Large intestine (tissue), 3 donors: Measurements from ENCODE around the gene TBKBP1. TPM values are rescaled to one million over a fixed set of nuclear protein-coding genes. Genes with fewer than 3 reads are reported as not detected.
"Not testable (repeated sequence)": the region's sequence is repeated elsewhere in the genome, so short reads cannot be mapped to it uniquely, and the experiment has no call there.

Source experiments
- DNase-seq, 2 donors: peaks; one replicate each; pipeline versions ENCODE4 v3.0.0 to v3.0.0-alpha.2; 2013
- H3K27ac ChIP-seq: one replicate; pipeline ENCODE4 v1.5.1; 2013; ENCODE audit warnings: low read length
- H3K27me3 ChIP-seq: 2 replicates; pipeline ENCODE4 v1.6.1; 2013; ENCODE audit warnings: low read length; ENCODE audit not compliant: control insufficient read depth, insufficient read depth
- H3K36me3 ChIP-seq: 2 replicates; pipeline ENCODE4 v1.6.1; 2013; ENCODE audit warnings: low read length; ENCODE audit not compliant: control insufficient read depth, insufficient read depth
- H3K4me1 ChIP-seq: one replicate; pipeline ENCODE4 v1.6.1; 2013; ENCODE audit warnings: low read length; ENCODE audit not compliant: control insufficient read depth, insufficient read depth
- H3K4me3 ChIP-seq: one replicate; pipeline ENCODE4 v1.5.1; 2013; ENCODE audit warnings: low read length
- H3K9me3 ChIP-seq: one replicate; pipeline ENCODE4 v1.6.1; 2013; ENCODE audit warnings: mild to moderate bottlenecking, low read depth, low read length, moderate library complexity; ENCODE audit not compliant: control insufficient read depth
- WGBS: methylation state at CpG from one replicate; pipeline ENCODE4 v1.1.5; 2013; ENCODE audit warnings: low lambda C conversion rate; ENCODE audit not compliant: insufficient coverage; 5-methylcytosine and 5-hydroxymethylcytosine counted together
- polyA plus RNA-seq: library from polyadenylated mRNA; unstranded; fragments of 120-200 nt; gene quantifications from one replicate; pipeline ENCODE4 v1.2.1, GENCODE V29; 2013

The TBKBP1 gene
- polyA plus RNA-seq, 1 donor = 11.5 TPM

DNA sequence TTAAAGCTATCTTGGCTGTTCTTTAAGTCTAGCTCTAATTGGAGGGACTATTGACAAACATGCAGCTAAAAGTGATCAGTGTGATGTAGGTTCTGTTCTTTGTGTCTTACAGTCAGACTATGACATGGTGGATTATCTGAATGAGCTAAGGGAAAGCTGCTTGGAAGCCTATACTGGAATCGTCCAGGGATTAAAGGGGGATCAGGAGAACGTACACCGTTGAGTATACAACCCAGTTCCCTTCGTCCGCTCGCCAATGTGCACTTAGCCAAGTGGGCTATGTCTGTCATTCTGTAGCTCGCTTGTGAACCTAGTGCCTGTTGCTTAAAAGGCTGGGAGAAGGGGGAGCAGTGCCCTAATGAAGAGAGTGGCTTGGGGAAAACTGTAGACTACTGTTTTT is 15.8 kb upstream of the TBKBP1 start:
- H3K9me3 ChIP-seq = no peaks in the 10 kb centered on the region
- WGBS = no CpG with 5 or more reads among the region's 7 CpGs
- no peak overlapping the region for H3K4me3 ChIP-seq
- no peaks in the 10 kb centered on the region for H3K4me1 ChIP-seq
- no peaks in the 10 kb centered on the region for H3K27me3 ChIP-seq
- DNase-seq = no peak
- H3K36me3 ChIP-seq = peaks cover 91% of the 10 kb centered on the region
- H3K27ac ChIP-seq = no peak overlapping the region

DNA sequence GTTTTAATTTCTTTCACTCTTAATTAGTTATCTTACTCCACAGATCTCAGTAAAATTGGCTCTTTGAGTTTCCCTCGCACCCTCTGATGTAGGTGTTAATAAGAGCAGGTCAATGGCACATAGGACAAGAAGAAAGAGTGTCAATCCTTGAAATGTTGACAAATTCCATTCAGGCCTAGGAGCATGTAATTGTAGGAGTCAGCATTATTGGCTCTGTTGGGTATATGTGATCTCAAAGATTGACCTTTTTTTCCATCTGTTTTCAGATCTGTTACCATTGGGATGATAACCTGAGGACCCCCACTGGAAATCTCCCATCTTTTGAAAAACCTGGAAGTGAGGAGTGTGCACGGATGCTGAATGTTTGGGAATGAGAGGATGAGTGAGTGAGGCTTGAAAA is 11.8 kb upstream of the TBKBP1 start:
- no peaks in the 10 kb centered on the region for H3K9me3 ChIP-seq
- WGBS = no CpG with 5 or more reads among the region's 2 CpGs
- no peak for DNase-seq
- H3K36me3 ChIP-seq = peaks cover 77% of the 10 kb centered on the region
- H3K4me1 ChIP-seq = no peaks in the 10 kb centered on the region
- no peaks in the 10 kb centered on the region for H3K27me3 ChIP-seq
- H3K4me3 ChIP-seq = no peak overlapping the region
- no peak overlapping the region for H3K27ac ChIP-seq

DNA sequence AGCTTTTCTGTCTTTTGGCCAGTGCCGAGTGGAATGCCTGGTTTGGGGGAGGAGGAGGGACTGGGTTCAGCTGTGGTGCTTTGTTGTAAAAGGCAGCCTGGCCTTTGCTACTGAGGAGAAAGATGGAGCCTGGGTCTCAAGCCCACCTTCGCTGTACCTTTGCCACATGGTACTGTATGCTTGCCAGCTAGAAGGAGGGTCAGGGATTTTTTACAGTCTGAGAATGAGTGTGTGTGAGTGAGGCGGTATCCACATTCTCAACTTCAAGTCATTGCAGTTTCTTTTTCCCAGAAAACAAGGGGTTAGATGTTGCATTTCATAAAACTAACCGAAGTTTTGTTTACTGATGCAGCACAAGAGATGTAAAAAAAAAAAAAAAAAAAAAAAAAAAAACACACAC is 11.2 kb upstream of the TBKBP1 start:
- H3K27ac ChIP-seq, DNase-seq, H3K27me3 ChIP-seq, H3K4me3 ChIP-seq, H3K4me1 ChIP-seq, H3K9me3 ChIP-seq: not testable (repeated sequence)
- peaks cover 71% of the 10 kb centered on the region for H3K36me3 ChIP-seq
- WGBS = no CpG with 5 or more reads among the region's 4 CpGs

DNA sequence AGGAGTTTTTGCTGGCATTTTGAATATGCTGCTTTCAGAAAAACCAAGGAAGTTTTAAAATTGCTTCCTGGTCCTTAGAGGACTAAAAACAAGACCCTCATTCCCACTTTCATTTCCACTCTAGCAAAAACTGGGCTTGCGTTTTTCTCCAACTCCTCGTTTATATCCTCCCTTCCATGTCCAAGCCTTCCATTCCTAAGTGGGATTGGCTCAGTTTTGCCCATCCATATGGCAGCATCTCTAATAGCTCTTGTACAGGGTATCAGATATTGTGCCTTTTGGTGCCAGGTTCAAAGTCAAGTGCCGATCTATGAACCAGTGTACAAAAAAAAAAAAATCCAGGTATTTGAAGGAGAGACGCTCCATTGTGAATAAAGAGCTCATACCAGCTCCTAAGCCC is 9.9 kb upstream of the TBKBP1 start:
- Histone ChIP-seq H3K27ac (no peak overlapping the region), H3K4me1 (no peaks in the 10 kb centered on the region), H3K9me3 (no peaks in the 10 kb centered on the region), H3K4me3 (no peak overlapping the region), H3K36me3 (peaks cover 59% of the 10 kb centered on the region), H3K27me3 (no peaks in the 10 kb centered on the region)
- WGBS = no CpG with 5 or more reads among the region's 4 CpGs
- no peak for DNase-seq

DNA sequence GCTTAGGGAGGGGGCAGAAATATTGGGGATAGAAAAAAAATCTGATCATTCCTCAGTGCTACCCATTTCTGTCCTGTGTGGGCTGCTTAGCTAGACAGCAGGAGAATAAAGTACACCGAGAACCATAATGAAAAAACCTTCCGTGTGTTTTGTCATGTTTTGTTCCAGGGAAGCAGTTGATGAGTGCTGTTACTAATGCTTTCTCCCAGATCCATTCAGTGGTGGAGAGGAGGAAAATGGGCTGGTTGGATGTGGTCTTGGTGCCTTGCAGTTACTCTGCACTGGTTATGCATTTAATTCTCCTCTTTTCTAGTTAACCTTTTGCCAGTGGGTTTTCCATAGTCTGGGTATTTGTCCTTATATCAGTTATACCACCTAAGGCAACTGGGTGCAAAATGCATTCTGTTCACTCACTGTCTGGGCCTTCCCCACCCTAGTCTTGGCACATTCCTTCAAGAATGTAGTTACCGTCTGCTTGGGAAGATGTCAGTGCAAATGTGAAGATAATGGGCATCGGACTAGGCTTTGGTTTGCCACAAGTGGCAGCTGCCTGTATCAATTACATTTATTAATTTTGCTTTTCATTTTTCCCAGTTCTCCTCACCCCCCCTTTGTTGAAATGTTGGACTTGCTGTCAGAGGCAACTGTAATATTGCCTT is 9.3 kb upstream of the TBKBP1 start:
- WGBS = no CpG with 5 or more reads among the region's 4 CpGs
- Histone ChIP-seq H3K9me3 (no peaks in the 10 kb centered on the region), H3K36me3 (peaks cover 54% of the 10 kb centered on the region), H3K4me1 (no peaks in the 10 kb centered on the region), H3K27me3 (no peaks in the 10 kb centered on the region), H3K27ac (no peak overlapping the region), H3K4me3 (no peak overlapping the region)
- no peak for DNase-seq

DNA sequence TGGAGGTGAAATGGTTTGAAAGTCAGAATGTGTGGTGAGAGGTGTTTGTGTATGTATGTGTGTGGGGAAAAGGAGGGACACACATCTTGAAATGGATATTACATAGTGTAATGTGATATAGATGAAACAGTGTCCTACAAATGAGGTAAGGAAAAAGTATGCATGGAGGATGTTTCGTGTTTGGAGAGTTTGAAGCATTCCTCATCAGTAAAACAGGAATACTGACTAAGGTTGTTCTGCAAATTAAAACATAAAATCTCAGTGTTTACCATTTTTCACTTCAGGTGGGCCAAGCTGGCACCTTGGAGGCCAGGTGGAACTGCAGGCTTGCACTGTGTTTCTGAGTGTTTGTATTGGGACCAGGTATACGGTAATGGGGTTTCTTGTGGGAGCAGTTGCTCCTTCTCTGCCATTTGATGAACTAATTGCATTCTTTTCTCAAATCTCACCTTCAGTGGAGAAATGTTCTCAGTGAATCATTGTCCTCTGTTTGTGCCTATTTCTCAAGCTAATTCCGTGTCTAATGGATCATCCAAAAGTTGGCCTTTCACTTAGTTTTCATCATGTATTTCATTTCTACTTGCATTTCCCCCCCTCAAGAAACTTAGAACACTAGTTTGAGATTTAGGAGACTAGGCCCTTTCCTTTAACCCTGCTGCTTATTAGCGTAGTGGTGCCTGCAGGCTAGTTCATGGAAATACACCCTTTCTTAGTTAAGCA is 8.2 kb upstream of the TBKBP1 start:
- H3K27me3 ChIP-seq = no peaks in the 10 kb centered on the region
- DNase-seq = no peak
- 100% methylated on average over 1 of the region's 4 CpGs for WGBS
- no peak overlapping the region for H3K27ac ChIP-seq
- H3K36me3 ChIP-seq = peaks cover 45% of the 10 kb centered on the region
- H3K4me3 ChIP-seq = no peak overlapping the region
- H3K9me3 ChIP-seq = no peaks in the 10 kb centered on the region
- H3K4me1 ChIP-seq = no peaks in the 10 kb centered on the region

DNA sequence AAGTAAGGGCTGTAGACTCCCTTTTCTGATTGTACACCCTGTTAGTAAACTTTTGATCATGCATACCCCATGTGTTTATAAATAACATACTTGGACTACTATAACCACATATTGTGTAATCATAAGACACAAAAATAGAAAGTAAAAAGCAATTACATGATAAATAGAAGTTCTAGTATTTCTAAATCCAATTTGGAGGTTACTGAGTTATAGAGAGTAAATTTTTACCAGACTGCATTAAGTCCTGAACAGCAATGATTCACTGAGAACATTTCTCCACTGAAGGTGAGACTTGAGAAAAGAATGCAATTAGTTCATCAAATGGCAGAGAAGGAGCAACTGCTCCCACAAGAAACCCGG is 7.7 kb upstream of the TBKBP1 start:
- Histone ChIP-seq H3K36me3 (peaks cover 41% of the 10 kb centered on the region), H3K4me1 (no peaks in the 10 kb centered on the region), H3K27me3 (no peaks in the 10 kb centered on the region), H3K4me3 (no peak overlapping the region), H3K27ac (no peak overlapping the region), H3K9me3 (no peaks in the 10 kb centered on the region)
- no CpG with 5 or more reads among the region's 1 CpG for WGBS
- DNase-seq = no peak

DNA sequence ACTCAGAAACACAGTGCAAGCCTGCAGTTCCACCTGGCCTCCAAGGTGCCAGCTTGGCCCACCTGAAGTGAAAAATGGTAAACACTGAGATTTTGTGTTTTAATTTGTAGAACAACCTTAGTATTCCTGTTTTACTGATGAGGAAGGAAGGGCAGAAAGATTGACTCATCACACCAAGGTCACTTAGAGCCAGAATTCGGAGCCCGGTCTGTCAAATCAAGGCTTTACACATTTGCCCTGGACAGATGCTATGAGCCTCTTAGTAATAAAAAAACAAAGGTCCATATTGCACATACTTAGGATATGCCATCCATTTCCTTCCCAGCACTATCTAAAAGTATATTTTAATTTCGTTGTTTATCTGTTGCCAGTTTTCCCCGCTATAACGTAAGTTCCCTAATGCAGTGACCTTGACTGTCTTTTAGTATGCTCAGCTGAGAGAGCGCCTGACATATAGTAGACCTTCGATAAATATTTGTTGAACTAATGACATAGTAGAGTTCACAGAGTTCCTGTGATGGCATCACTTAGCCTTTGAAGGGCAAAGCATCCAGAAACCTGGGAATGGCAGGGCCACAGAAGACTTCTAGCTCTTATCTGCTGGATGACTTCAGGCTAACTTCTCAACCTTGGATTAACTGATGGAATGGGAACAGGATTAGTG is 7.2 kb upstream of the TBKBP1 start:
- no peak for DNase-seq
- no peaks in the 10 kb centered on the region for H3K9me3 ChIP-seq
- no peak overlapping the region for H3K27ac ChIP-seq
- H3K27me3 ChIP-seq = no peaks in the 10 kb centered on the region
- no peak overlapping the region for H3K4me3 ChIP-seq
- WGBS = 80% methylated on average over 2 of the region's 7 CpGs
- peaks cover 36% of the 10 kb centered on the region for H3K36me3 ChIP-seq
- no peaks in the 10 kb centered on the region for H3K4me1 ChIP-seq

DNA sequence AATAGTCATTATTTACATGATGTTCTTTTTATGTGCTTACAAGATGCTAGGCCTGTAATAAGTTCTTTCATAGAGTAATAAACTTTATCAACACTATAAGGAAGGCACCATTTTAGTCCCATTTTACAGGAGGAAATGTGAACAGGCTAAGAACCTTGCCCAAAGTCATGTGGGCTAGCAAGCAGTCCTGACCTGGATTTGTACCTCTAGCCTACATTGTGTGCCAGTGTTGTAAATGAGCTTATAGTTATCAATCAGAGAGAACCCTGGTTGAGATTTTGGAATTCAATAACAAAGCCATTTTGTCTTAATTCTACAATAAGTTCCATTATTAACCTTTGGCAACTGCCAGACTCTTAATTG is 6.7 kb upstream of the TBKBP1 start:
- no peak overlapping the region for H3K4me3 ChIP-seq
- H3K27me3 ChIP-seq = no peaks in the 10 kb centered on the region
- peaks cover 31% of the 10 kb centered on the region for H3K36me3 ChIP-seq
- no peak overlapping the region for H3K27ac ChIP-seq
- H3K4me1 ChIP-seq = no peaks in the 10 kb centered on the region
- DNase-seq = no peak
- no peaks in the 10 kb centered on the region for H3K9me3 ChIP-seq

DNA sequence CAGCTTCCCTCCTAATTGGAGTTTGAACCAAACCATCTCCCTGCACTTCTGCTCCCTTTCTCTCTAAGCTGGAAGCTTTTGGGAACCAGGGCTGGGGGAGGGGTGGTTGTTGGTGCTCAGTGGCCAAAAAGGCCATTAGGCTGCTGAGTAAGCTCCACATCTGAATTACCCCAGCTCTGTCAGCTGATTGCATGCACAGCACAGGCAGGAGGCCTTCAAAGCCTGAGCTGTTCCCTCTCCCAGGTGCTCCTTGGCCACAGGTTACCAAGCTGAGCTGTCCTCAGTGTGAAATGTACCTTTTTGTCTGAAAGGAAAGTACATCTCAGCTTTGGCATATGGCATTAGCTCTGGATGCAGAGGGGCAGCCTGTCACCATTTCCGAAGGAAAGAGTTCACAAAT is 6.2 kb upstream of the TBKBP1 start:
- no peaks in the 10 kb centered on the region for H3K9me3 ChIP-seq
- no peak overlapping the region for H3K27ac ChIP-seq
- H3K4me1 ChIP-seq = peaks cover under 1% of the 10 kb centered on the region
- no peaks in the 10 kb centered on the region for H3K27me3 ChIP-seq
- no CpG with 5 or more reads among the region's 1 CpG for WGBS
- H3K36me3 ChIP-seq = peaks cover 26% of the 10 kb centered on the region
- H3K4me3 ChIP-seq = no peak overlapping the region
- DNase-seq = no peak

DNA sequence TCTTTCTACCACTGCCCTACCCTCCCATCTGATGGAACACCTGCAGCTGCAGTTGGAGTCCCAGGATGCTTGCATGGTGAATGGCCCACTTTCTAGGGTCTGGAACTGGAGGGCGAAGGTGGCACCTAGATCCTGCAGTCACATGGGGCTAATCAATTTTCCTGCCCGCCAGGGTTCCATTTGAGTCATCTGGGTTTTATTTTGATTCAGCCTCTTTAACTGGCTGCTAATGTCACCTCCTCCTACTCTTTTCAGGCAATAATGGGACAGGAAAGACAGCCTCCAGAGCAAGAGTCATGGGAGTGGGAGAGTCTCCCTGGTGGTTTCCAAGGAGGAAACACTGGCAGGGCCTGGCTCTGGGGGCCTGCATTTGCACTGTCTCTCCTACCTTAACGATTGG is 3.8 kb upstream of the TBKBP1 start:
- no peaks in the 10 kb centered on the region for H3K9me3 ChIP-seq
- H3K4me3 ChIP-seq = no peak overlapping the region
- no peak for DNase-seq
- no peak overlapping the region for H3K27ac ChIP-seq
- peaks cover 8% of the 10 kb centered on the region for H3K36me3 ChIP-seq
- H3K27me3 ChIP-seq = no peaks in the 10 kb centered on the region
- WGBS = no CpG with 5 or more reads among the region's 3 CpGs
- peaks cover 7% of the 10 kb centered on the region for H3K4me1 ChIP-seq
